Spleen (tissue), 11 donors: ENCODE results near the gene PAFAH2. TPM values are rescaled to one million over a fixed set of nuclear protein-coding genes. Genes with fewer than 3 reads are reported as not detected.

Source experiments
- DNase-seq: peaks from one replicate; pipeline ENCODE4 v3.0.0-alpha.2; 2020
- H3K27ac ChIP-seq, 8 donors: fragments of 200-600 bp; sonication (generic) in 7 of 8; 1 replicate in 4 of 8; 2 replicates in 4 of 8; pipeline versions ENCODE4 v1.5.0 to v1.8.0; 2016 to 2021; ENCODE audit warnings: inconsistent platforms in 4 of 8, mild to moderate bottlenecking in 4 of 8, moderate library complexity in 1 of 8
- H3K27me3 ChIP-seq, 7 donors: fragments of 200-600 bp; sonication (generic) in 6 of 7; replicated peaks in 1 of 7; 1 replicate in 4 of 7; 2 replicates in 3 of 7; pipeline versions ENCODE4 v1.5.0 to v1.8.0; 2016 to 2021; ENCODE audit warnings: inconsistent platforms in 3 of 7, mild to moderate bottlenecking in 1 of 7
- H3K36me3 ChIP-seq, 6 donors: fragments of 200-600 bp; sonication (generic) in 5 of 6; 1 replicate in 4 of 6; 2 replicates in 2 of 6; pipeline versions ENCODE4 v1.5.0 to v1.8.0; 2016 to 2021; ENCODE audit warnings: inconsistent platforms in 2 of 6
- H3K4me1 ChIP-seq, 6 donors: fragments of 200-600 bp; sonication (generic) in 5 of 6; 1 replicate in 3 of 6; 2 replicates in 3 of 6; pipeline versions ENCODE4 v1.5.0 to v1.8.0; 2016 to 2021; ENCODE audit warnings: inconsistent platforms in 3 of 6
- H3K4me3 ChIP-seq, 8 donors: fragments of 200-600 bp; sonication (generic) in 7 of 8; 1 replicate in 4 of 8; 2 replicates in 4 of 8; pipeline versions ENCODE4 v1.5.0 to v1.8.0; 2016 to 2021; ENCODE audit warnings: inconsistent platforms in 4 of 8, mild to moderate bottlenecking in 4 of 8, moderate library complexity in 2 of 8
- H3K9me3 ChIP-seq, 8 donors: fragments of 200-600 bp; sonication (generic) in 7 of 8; 1 replicate in 4 of 8; 2 replicates in 4 of 8; pipeline versions ENCODE4 v1.5.0 to v1.8.0; 2016 to 2021; ENCODE audit warnings: inconsistent platforms in 4 of 8
- POLR2A ChIP-seq, 3 donors: fragments of 450-650 bp; IDR thresholded peaks; one replicate each; pipeline ENCODE4 v1.5.1; 2017; ENCODE audit warnings: antibody characterized with exemption in 3 of 3, mild to moderate bottlenecking in 1 of 3
- POLR2AphosphoS5 ChIP-seq, 3 donors: sonication (generic); formaldehyde crosslinking; IDR thresholded peaks; one replicate each; pipeline ENCODE4 v1.5.1; 2017; ENCODE audit warnings: antibody characterized with exemption in 3 of 3
- WGBS, 5 donors: extraction: QIAGEN DNeasy Blood & Tissue Kit in 3 of 5; methylation state at CpG; one replicate each; pipeline versions ENCODE4 v1.1.5 to v1.1.7; 2013 to 2018; 5-methylcytosine and 5-hydroxymethylcytosine counted together
- intact Hi-C: fragments of 100-400 bp; cut with DNase I; formaldehyde crosslinking; loops from one replicate; pipeline ENCODE4 v1.15.0; 2023; ENCODE audit warnings: low total_unique reads
- polyA plus RNA-seq, 3 donors: library from polyadenylated mRNA; stranded (reverse); fragments of 200-250 nt; gene quantifications; one replicate each; pipeline ENCODE4 v1.2.1, GENCODE V29; 2013
- total RNA-seq, 7 donors: library from RNA; depleted of rRNA in 3 of 7; stranded (reverse); fragments of >200 nt in 3 of 7; fragmentation: NEBNext Ultra II Directional in 4 of 7; extraction: Animal tissue kit (Norgen Biotek cat#: 25700) in 4 of 7; gene quantifications; one replicate each; pipeline versions ENCODE4 v1.1.0 to v1.2.1, GENCODE V29; 2016 to 2021
- TF ChIP-seq, protein P1 (sequence below), 11 experiments: fragments of 200-600 bp in 7 of 11; fragments of 450-650 bp in 4 of 11; sonication (generic) in 4 of 11; IDR thresholded peaks in 8 of 11; conservative IDR thresholded peaks in 3 of 11; 1 replicate in 7 of 11; 2 replicates in 4 of 11; pipeline versions ENCODE4 v1.4.0 to v1.8.0; 2016 to 2021; ENCODE audit warnings: antibody characterized with exemption in 11 of 11, inconsistent platforms in 4 of 11, mild to moderate bottlenecking in 1 of 11
- donor health status: healthy with polysubstance abuse.
- donor health status: DM: no; HTN: no; CAD: no; lungs with moderate emphysema.
- donor health status: DM: no; HTN: no; CAD: no.
- donor health status: Bipolar disorder and iron deficiency.
- donor health status: healthy.
- donor health status: DM: no; HTN: no; CAD: no.
- donor health status: DM: yes; HTN: yes; CAD: no.

PAFAH2 gene
- total and polyA plus RNA-seq, 10 donors, result 3.9 to 19.7 (median 13.6) TPM

GRCh38 chr1:25967308-25967707 is 30.6 kb downstream of the PAFAH2 start:
- intact Hi-C loops, result no loop called here
- 80 to 95% (median 87%) methylated on average over 3 of the region's 3 CpGs for WGBS, 5 donors
- Histone ChIP-seq H3K4me3 (no peak overlapping the region), H3K9me3 (no peaks in the 10 kb centered on the region), H3K27me3 (no peaks in the 10 kb centered on the region), H3K36me3 (peaks cover 0 to 100% (median 41%) of the 10 kb centered on the region in 6 donors), H3K27ac (no peak overlapping the region), H3K4me1 (peaks cover 0 to 19% (median 12%) of the 10 kb centered on the region in 6 donors)
- no peak for TF ChIP-seq POLR2A (IDR thresholded peaks at IDR 0.05)
- DNase-seq, result no peak

GRCh38 chr1:25959611-25960010 is 38.3 kb downstream of the PAFAH2 start:
- TF ChIP-seq POLR2AphosphoS5 (IDR thresholded peaks at IDR 0.05), result no peak
- TF ChIP-seq POLR2A (IDR thresholded peaks at IDR 0.05), result no peak
- TF ChIP-seq, protein P1, sequence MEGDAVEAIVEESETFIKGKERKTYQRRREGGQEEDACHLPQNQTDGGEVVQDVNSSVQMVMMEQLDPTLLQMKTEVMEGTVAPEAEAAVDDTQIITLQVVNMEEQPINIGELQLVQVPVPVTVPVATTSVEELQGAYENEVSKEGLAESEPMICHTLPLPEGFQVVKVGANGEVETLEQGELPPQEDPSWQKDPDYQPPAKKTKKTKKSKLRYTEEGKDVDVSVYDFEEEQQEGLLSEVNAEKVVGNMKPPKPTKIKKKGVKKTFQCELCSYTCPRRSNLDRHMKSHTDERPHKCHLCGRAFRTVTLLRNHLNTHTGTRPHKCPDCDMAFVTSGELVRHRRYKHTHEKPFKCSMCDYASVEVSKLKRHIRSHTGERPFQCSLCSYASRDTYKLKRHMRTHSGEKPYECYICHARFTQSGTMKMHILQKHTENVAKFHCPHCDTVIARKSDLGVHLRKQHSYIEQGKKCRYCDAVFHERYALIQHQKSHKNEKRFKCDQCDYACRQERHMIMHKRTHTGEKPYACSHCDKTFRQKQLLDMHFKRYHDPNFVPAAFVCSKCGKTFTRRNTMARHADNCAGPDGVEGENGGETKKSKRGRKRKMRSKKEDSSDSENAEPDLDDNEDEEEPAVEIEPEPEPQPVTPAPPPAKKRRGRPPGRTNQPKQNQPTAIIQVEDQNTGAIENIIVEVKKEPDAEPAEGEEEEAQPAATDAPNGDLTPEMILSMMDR (IDR thresholded peaks at IDR 0.05 in 8 of 11, conservative IDR thresholded peaks at IDR 0.05 in 3 of 11), result no peak
- Histone ChIP-seq H3K27ac (no peak overlapping the region), H3K9me3 (peaks cover 0 to 9% (median 6%) of the 10 kb centered on the region in 8 donors), H3K4me1 (no peaks in the 10 kb centered on the region), H3K4me3 (no peak overlapping the region), H3K27me3 (no peaks in the 10 kb centered on the region), H3K36me3 (peaks cover 0 to 74% (median 60%) of the 10 kb centered on the region in 6 donors)
- intact Hi-C loops, result no loop called here
- no peak for DNase-seq
- WGBS, 5 donors, result 96 to 98% (median 98%) methylated on average over 2 of the region's 2 CpGs

DNA sequence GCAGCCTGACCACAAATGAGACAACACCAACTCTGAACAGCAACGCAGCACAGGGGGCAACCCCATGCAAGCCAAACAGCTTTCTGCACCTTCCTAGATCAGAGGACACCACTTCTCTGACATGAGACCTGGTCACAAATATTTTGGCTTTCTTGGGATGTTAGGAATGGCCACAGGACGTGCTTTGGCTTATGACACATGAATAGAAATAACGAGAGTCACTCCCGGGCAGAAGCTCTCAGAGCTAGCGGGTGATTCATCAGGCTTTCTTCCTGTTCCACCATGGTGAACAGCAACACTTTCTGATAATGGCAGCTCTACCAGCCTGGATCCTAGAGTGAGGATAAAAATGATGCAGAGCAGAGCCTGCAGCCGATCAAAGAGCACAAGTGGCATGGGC is 39.4 kb downstream of the PAFAH2 start:
- Histone ChIP-seq H3K4me3 (no peak overlapping the region), H3K27ac (no peak overlapping the region), H3K36me3 (peaks cover 0 to 64% (median 51%) of the 10 kb centered on the region in 6 donors), H3K4me1 (no peaks in the 10 kb centered on the region), H3K27me3 (no peaks in the 10 kb centered on the region), H3K9me3 (peaks cover 0 to 9% (median 6%) of the 10 kb centered on the region in 8 donors)
- no peak for DNase-seq
- WGBS, 5 donors, result 88 to 94% (median 90%) methylated on average over 6 of the region's 6 CpGs
- TF ChIP-seq, protein P1 (IDR thresholded peaks at IDR 0.05 in 8 of 11, conservative IDR thresholded peaks at IDR 0.05 in 3 of 11), result no peak
- intact Hi-C loops, result no loop called here

- peaks cover 0 to 34% (median 24%) of the 10 kb centered on the region in 6 donors for H3K36me3 ChIP-seq
- intact Hi-C loops, result no loop called here
- no peaks in the 10 kb centered on the region for H3K27me3 ChIP-seq
- no peak overlapping the region for H3K4me3 ChIP-seq
- no peaks in the 10 kb centered on the region for H3K4me1 ChIP-seq
- no peak for DNase-seq
- peaks cover 0 to 9% (median 6%) of the 10 kb centered on the region in 8 donors for H3K9me3 ChIP-seq
- TF ChIP-seq POLR2AphosphoS5 (IDR thresholded peaks at IDR 0.05) (no peak), POLR2A (IDR thresholded peaks at IDR 0.05) (no peak)
- TF ChIP-seq, protein P1 (IDR thresholded peaks at IDR 0.05 in 8 of 11, conservative IDR thresholded peaks at IDR 0.05 in 3 of 11), result no peak
- H3K27ac ChIP-seq, result no peak overlapping the region
Observed at GRCh38 chr1:25955553-25955952, 42.3 kb downstream of the PAFAH2 start.
